ENCODE measurements around the gene CCDC38.

GRCh38 chr12:95863337-95863736, 79.1 kb downstream of the CCDC38 start:
- TF ChIP-seq EZH2phosphoT487 (IDR thresholded peaks at IDR 0.05) (no peak), CTCF (IDR thresholded peaks at IDR 0.05) (no peak)
